ENCODE data around the gene PISD. TPM values are rescaled to one million over a fixed set of nuclear protein-coding genes. Genes with fewer than 3 reads are reported as not detected.

The PISD gene
- total and polyA plus RNA-seq, 2 of the 8 experiments (the other 6 are each of a cell fraction or from before 2014, with no cell fraction given), result 47.8 to 48.2 TPM

DNA sequence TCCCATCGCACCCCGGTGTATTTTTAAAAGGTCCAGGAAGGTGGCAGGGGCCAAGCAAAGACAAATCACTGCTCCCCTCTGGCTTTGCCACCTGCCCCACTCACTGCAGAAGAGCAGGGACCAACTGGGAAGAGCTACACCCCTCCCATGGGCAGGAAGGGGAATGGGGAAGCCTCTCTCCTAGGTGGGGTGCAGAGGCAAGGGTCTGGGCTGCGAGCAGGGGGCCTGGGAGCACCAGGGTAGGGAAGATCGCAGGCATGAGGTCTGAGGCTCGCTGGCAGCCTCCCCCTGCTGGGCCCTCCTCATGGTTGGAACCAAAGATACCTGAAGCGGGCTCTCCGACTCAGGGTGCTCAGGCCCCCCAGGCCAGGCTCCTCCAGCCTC is 36.8 kb downstream of the PISD start (continued):
- TF ChIP-seq, protein P1, sequence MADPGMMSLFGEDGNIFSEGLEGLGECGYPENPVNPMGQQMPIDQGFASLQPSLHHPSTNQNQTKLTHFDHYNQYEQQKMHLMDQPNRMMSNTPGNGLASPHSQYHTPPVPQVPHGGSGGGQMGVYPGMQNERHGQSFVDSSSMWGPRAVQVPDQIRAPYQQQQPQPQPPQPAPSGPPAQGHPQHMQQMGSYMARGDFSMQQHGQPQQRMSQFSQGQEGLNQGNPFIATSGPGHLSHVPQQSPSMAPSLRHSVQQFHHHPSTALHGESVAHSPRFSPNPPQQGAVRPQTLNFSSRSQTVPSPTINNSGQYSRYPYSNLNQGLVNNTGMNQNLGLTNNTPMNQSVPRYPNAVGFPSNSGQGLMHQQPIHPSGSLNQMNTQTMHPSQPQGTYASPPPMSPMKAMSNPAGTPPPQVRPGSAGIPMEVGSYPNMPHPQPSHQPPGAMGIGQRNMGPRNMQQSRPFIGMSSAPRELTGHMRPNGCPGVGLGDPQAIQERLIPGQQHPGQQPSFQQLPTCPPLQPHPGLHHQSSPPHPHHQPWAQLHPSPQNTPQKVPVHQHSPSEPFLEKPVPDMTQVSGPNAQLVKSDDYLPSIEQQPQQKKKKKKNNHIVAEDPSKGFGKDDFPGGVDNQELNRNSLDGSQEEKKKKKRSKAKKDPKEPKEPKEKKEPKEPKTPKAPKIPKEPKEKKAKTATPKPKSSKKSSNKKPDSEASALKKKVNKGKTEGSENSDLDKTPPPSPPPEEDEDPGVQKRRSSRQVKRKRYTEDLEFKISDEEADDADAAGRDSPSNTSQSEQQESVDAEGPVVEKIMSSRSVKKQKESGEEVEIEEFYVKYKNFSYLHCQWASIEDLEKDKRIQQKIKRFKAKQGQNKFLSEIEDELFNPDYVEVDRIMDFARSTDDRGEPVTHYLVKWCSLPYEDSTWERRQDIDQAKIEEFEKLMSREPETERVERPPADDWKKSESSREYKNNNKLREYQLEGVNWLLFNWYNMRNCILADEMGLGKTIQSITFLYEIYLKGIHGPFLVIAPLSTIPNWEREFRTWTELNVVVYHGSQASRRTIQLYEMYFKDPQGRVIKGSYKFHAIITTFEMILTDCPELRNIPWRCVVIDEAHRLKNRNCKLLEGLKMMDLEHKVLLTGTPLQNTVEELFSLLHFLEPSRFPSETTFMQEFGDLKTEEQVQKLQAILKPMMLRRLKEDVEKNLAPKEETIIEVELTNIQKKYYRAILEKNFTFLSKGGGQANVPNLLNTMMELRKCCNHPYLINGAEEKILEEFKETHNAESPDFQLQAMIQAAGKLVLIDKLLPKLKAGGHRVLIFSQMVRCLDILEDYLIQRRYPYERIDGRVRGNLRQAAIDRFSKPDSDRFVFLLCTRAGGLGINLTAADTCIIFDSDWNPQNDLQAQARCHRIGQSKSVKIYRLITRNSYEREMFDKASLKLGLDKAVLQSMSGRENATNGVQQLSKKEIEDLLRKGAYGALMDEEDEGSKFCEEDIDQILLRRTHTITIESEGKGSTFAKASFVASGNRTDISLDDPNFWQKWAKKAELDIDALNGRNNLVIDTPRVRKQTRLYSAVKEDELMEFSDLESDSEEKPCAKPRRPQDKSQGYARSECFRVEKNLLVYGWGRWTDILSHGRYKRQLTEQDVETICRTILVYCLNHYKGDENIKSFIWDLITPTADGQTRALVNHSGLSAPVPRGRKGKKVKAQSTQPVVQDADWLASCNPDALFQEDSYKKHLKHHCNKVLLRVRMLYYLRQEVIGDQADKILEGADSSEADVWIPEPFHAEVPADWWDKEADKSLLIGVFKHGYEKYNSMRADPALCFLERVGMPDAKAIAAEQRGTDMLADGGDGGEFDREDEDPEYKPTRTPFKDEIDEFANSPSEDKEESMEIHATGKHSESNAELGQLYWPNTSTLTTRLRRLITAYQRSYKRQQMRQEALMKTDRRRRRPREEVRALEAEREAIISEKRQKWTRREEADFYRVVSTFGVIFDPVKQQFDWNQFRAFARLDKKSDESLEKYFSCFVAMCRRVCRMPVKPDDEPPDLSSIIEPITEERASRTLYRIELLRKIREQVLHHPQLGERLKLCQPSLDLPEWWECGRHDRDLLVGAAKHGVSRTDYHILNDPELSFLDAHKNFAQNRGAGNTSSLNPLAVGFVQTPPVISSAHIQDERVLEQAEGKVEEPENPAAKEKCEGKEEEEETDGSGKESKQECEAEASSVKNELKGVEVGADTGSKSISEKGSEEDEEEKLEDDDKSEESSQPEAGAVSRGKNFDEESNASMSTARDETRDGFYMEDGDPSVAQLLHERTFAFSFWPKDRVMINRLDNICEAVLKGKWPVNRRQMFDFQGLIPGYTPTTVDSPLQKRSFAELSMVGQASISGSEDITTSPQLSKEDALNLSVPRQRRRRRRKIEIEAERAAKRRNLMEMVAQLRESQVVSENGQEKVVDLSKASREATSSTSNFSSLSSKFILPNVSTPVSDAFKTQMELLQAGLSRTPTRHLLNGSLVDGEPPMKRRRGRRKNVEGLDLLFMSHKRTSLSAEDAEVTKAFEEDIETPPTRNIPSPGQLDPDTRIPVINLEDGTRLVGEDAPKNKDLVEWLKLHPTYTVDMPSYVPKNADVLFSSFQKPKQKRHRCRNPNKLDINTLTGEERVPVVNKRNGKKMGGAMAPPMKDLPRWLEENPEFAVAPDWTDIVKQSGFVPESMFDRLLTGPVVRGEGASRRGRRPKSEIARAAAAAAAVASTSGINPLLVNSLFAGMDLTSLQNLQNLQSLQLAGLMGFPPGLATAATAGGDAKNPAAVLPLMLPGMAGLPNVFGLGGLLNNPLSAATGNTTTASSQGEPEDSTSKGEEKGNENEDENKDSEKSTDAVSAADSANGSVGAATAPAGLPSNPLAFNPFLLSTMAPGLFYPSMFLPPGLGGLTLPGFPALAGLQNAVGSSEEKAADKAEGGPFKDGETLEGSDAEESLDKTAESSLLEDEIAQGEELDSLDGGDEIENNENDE (IDR thresholded peaks at IDR 0.05; ENCODE audit: insufficient replicate concordance, low read length), result no peak
- TF ChIP-seq, protein P2, sequence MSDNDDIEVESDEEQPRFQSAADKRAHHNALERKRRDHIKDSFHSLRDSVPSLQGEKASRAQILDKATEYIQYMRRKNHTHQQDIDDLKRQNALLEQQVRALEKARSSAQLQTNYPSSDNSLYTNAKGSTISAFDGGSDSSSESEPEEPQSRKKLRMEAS (IDR thresholded peaks at IDR 0.05), result no peak
- TF ChIP-seq TBP (IDR thresholded peaks at IDR 0.05; ENCODE audit: low read depth, low read length) (no peak), FOSL1 (IDR thresholded peaks at IDR 0.05; ENCODE audit: insufficient read depth, low read depth, low read length) (no peak), ATF3 (IDR thresholded peaks at IDR 0.05; ENCODE audit: insufficient read depth, low read depth, low read length) (no peak), CHD2 (IDR thresholded peaks at IDR 0.05; ENCODE audit: low read length) (no peak), SP1 (IDR thresholded peaks at IDR 0.05; ENCODE audit: low read depth, low read length) (no peak), CHD1 (IDR thresholded peaks at IDR 0.05; ENCODE audit: low read depth, low read length) (no peak), ASH2L (IDR thresholded peaks at IDR 0.05; ENCODE audit: low read length) (no peak), NANOG (IDR thresholded peaks at IDR 0.05; ENCODE audit: insufficient read depth, low read depth, low read length, poor library complexity, severe bottlenecking) (no peak), SP2 (IDR thresholded peaks at IDR 0.05; ENCODE audit: low read length) (no peak)

Measured in H1 (cell line).